ENCODE measurements around the gene BRME1. TPM values are rescaled to one million over a fixed set of nuclear protein-coding genes. Genes with fewer than 3 reads are reported as not detected.
A peak's percentile ranks its signal among the peaks of the same experiment; 100 is the strongest.

The BRME1 gene
- total RNA-seq, 4 donors from 2014 or later = 4.8 to 7.7 (median 5.8) TPM; not detected in 1

GRCh38 chr19:13873834-13874515 is 31.9 kb downstream of the BRME1 start:
- Histone ChIP-seq H3K4me1 (peaks cover 0 to 6% of the 10 kb centered on the region in 2 donors), H3K36me3 (no peaks in the 10 kb centered on the region), H3K9me3 (no peaks in the 10 kb centered on the region), H3K4me3 (no peak overlapping the region), H3K27me3 (peaks cover 0 to 3% of the 10 kb centered on the region in 2 donors), H3K27ac (no peak overlapping the region)
- TF ChIP-seq POLR2A (IDR thresholded peaks at IDR 0.05) (no peak), CTCF (IDR thresholded peaks at IDR 0.05) (no peak)
- intact Hi-C loops (cut with DNase I; ENCODE audit: low total_unique reads) = no loop called here
- DNase-seq = no peak

- DNase-seq = no peak
- intact Hi-C loops (cut with DNase I; ENCODE audit: low total_unique reads) = no loop called here
- peaks cover 0 to 6% of the 10 kb centered on the region in 2 donors for H3K4me1 ChIP-seq
- H3K4me3 ChIP-seq = peak overlapping the region in 1 of 2 donors; percentile 17
- no peaks in the 10 kb centered on the region for H3K36me3 ChIP-seq
- H3K27ac ChIP-seq = no peak overlapping the region
- H3K9me3 ChIP-seq = no peaks in the 10 kb centered on the region
- TF ChIP-seq CTCF (IDR thresholded peaks at IDR 0.05) (no peak), POLR2A (IDR thresholded peaks at IDR 0.05) (no peak)
- H3K27me3 ChIP-seq = peaks cover 0 to 3% of the 10 kb centered on the region in 2 donors
These were observed 33.1 kb downstream of the BRME1 start for GRCh38 chr19:13872695-13873389.

GRCh38 chr19:13872339-13872694 is 33.6 kb downstream of the BRME1 start:
- H3K4me3 ChIP-seq = peak overlapping the region in 1 of 2 donors; percentile 17
- peaks cover 0 to 3% of the 10 kb centered on the region in 2 donors for H3K27me3 ChIP-seq
- no peaks in the 10 kb centered on the region for H3K36me3 ChIP-seq
- no peaks in the 10 kb centered on the region for H3K9me3 ChIP-seq
- peaks cover 0 to 6% of the 10 kb centered on the region in 2 donors for H3K4me1 ChIP-seq
- intact Hi-C loops (cut with DNase I; ENCODE audit: low total_unique reads) = no loop called here
- TF ChIP-seq POLR2A (IDR thresholded peaks at IDR 0.05) (no peak), CTCF (IDR thresholded peaks at IDR 0.05) (no peak)
- no peak for DNase-seq
- no peak overlapping the region for H3K27ac ChIP-seq

- no peak for DNase-seq
- intact Hi-C loops (cut with DNase I; ENCODE audit: low total_unique reads) = no loop called here
- Histone ChIP-seq H3K9me3 (no peaks in the 10 kb centered on the region), H3K27ac (no peak overlapping the region), H3K36me3 (no peaks in the 10 kb centered on the region), H3K4me3 (no peak overlapping the region), H3K27me3 (peaks cover 0 to 3% of the 10 kb centered on the region in 2 donors), H3K4me1 (peaks cover 0 to 10% of the 10 kb centered on the region in 2 donors)
- TF ChIP-seq CTCF (IDR thresholded peaks at IDR 0.05) (no peak), POLR2A (IDR thresholded peaks at IDR 0.05) (no peak)
These were observed 35.0 kb downstream of the BRME1 start for GRCh38 chr19:13870873-13871272.

- Histone ChIP-seq H3K36me3 (no peaks in the 10 kb centered on the region), H3K27me3 (peaks cover 0 to 3% of the 10 kb centered on the region in 2 donors), H3K4me1 (peaks cover 0 to 18% of the 10 kb centered on the region in 2 donors), H3K9me3 (no peaks in the 10 kb centered on the region), H3K27ac (no peak overlapping the region), H3K4me3 (no peak overlapping the region)
- intact Hi-C loops (cut with DNase I; ENCODE audit: low total_unique reads) = loop anchor here (10.0 kb wide), 1 partner anchor 274 kb away; no protein-coding TSS in a partner anchor
- no peak for DNase-seq
- no peak for TF ChIP-seq CTCF (IDR thresholded peaks at IDR 0.05)
- no peak for TF ChIP-seq POLR2A (IDR thresholded peaks at IDR 0.05)
These were observed 36.6 kb downstream of the BRME1 start for GRCh38 chr19:13869281-13869680.

Data from uterus (tissue), 4 donors.